DND-41 (cell line): ENCODE results near the gene RALGPS2.

Experiments
- EZH2 ChIP-seq: IDR thresholded peaks from 3 replicates; pipeline ENCODE4 v1.6.1; 2012; ENCODE audit warnings: borderline replicate concordance, low read depth, mild to moderate bottlenecking, moderate library complexity, low read length, inconsistent platforms; ENCODE audit not compliant: severe bottlenecking
- TF ChIP-seq, protein P1 (sequence below): IDR thresholded peaks from 2 replicates; pipeline ENCODE4 v1.5.1; 2012; ENCODE audit warnings: borderline replicate concordance, low read length, moderate library complexity, mild to moderate bottlenecking; ENCODE audit not compliant: poor library complexity, severe bottlenecking; ENCODE audit errors: extremely low read depth

DNA sequence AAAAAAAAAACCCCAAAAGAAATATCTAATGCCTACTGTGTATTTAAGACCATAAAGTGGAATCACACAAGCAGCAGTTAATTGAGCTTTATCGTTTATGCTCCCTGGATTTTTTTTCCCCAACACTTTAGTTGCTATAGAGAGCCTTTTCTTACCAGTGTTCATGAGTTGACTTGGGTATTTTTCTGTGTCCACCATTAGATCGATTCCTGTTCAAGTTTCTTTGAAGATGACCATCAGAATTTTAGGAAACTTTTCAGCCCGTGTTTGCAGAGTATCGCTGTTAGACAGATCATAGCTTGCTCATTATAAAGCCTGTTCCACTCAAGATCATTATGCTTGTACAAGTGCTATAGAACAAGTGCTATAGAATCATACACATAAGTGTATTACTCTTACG is 1.5 kb downstream of the RALGPS2 start:
- TF ChIP-seq, protein P1, sequence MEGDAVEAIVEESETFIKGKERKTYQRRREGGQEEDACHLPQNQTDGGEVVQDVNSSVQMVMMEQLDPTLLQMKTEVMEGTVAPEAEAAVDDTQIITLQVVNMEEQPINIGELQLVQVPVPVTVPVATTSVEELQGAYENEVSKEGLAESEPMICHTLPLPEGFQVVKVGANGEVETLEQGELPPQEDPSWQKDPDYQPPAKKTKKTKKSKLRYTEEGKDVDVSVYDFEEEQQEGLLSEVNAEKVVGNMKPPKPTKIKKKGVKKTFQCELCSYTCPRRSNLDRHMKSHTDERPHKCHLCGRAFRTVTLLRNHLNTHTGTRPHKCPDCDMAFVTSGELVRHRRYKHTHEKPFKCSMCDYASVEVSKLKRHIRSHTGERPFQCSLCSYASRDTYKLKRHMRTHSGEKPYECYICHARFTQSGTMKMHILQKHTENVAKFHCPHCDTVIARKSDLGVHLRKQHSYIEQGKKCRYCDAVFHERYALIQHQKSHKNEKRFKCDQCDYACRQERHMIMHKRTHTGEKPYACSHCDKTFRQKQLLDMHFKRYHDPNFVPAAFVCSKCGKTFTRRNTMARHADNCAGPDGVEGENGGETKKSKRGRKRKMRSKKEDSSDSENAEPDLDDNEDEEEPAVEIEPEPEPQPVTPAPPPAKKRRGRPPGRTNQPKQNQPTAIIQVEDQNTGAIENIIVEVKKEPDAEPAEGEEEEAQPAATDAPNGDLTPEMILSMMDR: no peak
- no peak for TF ChIP-seq EZH2
